ENCODE results near the gene CREB1.

Gene CREB1

DNA sequence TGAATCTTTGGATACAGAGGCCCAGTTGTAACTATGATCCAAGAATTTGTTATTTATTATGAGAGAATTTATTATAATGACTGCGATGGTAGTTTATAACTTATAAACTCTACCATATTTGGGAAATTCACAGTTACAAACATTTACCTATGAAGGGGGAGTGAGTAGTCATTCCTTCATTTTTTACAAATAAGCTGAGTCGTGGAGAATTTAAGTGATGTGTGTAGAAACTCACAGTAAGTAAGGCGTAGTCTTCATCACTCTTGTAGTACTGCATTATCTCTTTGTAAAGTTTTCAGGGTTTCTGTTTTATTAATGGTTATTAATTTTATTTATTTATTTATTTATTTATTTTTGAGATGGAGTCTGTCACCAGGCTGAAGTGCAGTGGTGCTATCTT is 13.5 kb downstream of the CREB1 start:
- no peak for DNase-seq (ENCODE audit: low read depth, low spot score)

DNA sequence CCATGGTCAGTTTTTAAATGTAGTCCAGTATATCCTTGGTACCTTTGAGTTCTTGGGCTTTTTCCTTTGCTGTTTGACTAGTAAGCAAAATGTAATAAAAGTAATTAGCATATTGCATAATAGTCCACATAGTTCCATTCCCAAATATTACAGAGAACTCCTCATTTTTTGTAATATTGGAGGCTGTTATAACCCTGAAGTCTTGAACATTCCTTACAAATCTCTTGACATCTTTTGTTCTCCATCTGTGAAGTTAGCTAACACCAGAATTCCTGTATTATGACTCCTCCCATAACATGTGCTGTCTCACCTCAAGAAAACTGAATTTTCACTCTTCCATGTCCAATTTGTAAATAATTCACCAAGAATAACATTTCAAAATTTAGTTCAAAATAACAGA is 17.1 kb downstream of the CREB1 start:
- no peak for DNase-seq (ENCODE audit: low read depth, low spot score)

DNA sequence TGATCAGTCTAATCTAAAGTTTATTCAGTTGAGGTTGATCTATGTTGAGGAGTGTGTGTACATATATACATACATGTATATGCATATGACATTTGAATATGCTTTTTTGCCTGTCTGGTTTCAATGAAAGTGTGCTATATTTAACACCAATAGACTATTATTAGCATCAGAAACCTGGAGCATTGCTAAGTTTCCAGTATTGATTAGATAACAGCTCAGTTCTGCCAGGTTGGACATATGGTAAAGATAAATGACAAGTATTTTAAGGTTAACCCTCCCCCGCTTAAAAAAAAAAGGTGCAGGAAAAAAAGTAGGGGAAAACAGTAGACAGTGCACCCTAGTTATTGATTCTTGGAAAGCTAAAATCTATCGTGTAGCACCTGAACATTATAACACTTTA is 19.4 kb downstream of the CREB1 start:
- no peak for DNase-seq (ENCODE audit: low read depth, low spot score)

DNA sequence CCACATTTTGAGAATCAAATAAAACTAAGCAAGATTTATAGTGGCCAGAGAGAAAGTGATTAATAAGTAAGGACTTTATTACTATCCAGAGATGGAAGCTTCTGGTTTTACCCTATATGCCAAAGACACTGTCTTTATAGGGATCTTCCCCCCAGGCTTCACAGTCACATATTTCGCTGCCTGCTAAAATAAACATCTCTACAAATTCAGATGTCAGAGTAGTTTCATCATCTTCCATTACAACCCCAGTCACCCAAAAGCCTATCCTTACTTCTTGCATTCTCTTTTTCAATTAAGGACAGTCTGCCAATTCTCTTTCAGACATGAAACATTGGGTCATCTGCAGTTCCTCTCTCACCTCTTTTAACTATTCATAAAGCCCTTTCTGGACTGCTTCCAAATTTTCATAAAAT is 28.3 kb downstream of the CREB1 start:
- DNase-seq (ENCODE audit: low read depth, low spot score): no peak

DNA sequence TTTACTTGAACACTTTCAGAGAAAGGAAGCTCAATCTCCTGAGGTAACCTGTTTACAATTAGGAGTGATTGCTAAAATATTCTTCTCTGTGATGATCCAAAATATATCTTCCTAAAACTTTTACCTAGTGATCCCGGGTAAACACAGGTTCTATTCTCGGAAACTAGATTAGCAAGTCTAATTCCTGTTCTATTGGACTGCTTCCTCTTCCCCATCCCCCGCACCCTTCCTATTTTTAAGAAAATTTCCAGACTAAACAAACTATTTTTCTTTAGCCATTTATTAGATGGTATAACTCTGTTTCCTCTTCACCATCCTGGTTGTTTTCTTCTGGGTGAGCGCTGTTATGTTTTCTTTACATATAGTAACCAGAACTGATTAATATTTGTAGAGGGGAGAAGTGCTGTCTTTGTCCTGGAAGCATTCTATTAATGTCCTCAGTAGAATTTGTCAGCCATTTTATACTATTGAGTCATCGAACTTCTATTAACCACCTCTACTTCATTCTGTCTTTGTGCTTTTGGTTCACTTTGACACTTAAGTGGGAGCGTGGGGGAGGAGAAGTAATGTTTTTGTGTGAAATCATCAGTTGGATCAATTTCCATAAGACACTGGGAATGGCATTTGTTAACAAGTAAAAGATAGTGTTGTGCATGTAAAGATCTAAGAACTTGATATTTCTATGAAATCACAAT is 31.8 kb downstream of the CREB1 start:
- DNase-seq (ENCODE audit: low read depth, low spot score): no peak

DNA sequence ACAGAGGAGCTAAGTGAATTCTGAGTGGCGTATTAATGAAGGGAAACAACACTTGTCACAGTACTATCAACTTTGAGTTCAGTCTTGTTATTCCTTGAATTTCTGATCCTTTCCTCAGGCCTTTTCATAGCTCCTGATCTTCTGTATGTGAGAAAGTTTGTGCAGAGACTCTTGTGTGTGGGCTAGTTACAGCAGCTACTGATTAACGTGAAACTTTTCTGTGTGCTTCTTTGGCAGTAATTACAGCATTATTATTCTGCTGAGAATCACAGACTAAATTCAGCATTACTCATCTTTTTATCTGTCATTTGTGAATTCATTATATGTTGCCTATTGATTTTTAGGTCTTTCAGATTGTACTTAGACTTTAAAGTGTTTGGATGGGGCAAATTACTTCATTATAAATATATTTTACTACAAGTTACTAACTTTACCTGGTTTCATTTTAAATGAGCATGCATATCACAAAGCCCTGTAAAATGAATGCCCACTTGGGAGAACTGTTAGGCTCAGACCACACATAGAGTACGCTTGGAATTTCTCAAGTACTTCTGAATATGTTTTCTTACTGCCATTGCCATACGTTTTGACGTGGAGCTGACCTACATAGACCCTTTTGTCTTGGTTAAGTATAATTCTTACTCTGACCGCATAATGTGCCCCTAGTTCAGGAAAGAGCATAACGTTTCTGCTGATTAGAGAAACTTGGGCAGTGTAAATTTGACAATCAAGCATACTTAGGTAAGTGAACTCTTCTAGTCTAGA is 36.2 kb downstream of the CREB1 start:
- DNase-seq (ENCODE audit: low read depth, low spot score): no peak

DNA sequence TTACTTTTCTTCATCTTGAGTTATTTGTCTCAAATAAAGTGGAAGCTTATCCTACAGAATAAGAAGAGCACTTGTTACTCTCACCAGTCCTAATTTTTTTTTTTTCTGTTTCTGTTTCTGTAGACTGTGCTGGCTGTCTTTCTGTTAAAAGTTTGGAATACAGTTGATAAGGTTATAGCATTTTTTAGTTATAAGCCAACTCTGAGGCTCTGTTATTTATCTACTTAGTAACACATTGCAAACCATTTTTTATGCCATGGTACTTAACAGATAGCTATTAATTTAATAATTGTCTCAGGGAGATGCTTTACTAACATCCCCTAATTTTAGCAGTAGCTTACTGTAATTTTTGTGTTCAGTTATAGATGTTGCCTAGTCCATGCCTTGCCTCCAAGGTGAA is 37.9 kb downstream of the CREB1 start:
- no peak for DNase-seq (ENCODE audit: low read depth, low spot score)

DNA sequence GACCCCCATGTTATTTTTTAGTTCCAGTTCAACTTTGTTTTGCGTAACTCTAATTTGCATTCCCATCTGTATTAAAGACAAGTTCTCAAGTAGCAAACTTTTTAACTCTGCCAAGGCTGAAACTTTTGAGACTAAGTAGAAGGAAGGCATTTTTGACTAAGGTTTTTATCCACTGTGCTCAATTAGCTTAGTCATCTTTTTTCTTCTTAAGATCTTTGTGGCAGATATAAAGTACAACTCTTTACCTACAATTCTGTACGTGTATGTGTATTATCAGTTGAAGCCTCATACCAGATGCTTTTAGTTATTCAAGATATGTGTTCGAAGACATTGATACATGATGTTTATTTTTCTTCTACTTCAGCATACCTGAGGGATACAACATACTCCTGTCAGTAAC is 41.6 kb downstream of the CREB1 start:
- DNase-seq (ENCODE audit: low read depth, low spot score): no peak

DNA sequence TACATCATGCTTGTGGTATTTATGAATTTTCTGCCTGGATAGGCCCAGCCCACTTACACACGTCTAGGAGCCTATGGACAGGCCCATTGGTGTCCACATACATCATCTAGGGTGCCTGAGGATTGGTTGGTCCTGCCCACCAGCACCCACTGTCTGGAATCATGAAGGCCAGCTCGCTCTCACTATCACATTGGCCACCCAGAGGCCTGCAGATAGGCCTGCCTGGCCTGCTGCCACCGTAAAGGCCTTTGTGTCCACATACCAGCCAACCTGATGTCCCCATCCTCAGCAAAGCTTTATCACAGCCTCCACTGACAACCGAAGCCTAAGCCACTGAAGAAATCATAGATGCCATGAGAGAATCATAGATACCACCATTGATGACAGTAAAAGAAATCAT is 55.2 kb downstream of the CREB1 start:
- no peak for DNase-seq (ENCODE audit: low read depth, low spot score)

DNA sequence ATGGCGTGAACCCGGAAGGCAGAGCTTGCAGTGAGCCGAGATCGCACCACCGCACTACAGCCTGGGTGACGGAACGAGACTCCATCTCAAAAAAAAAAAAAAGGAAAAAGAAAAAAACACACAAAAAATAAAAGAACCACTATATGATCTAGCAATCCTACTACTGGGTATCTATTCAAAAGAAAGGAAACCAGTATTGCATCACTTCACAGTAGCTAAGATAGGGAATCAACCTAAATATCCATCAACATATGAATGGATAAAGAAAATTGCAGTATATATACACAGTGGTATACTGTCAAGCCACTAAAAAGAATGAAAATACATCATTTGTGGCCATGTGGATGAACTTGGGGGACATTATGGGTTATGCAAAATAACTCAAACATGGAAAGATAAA is 57.5 kb downstream of the CREB1 start:
- DNase-seq (ENCODE audit: low read depth, low spot score): no peak

DNA sequence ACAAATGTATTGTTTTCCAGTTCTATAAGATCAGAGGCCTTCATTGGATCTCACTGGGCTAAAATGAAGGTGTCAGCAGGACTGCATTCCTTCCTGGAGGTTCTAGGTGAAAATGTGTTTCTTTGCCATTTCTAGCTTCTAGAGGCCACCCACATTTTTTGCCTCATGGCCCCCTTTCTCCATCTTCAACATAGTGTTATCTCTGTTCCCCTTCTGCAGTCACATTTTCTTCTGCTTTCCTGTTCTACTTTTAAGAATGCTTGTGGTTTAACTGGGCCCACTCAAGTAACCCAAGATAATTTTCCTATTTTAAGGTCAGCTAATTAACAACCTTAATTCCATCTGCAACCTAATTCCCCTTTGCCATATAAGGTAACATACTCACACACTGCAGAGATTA is 59.4 kb downstream of the CREB1 start:
- DNase-seq (ENCODE audit: low read depth, low spot score): no peak

DNA sequence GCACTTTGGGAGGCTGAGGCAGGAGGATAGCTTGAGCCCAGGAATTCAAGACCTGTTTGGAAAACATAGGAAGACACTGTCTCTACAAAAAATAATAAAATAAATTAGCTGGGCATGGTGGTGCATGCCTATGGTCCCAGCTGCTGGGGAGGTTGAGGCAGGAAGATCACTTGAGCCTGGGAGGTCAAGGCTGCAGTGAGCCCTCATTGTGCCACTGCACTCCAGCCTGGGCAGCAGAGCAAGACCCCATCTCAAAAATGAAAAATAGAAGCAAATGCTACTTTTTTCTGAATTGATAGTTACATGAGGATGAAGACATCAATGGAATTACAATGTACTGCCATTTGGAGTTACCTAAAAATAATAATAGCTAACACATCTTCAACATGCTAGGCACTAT is 63.5 kb downstream of the CREB1 start:
- no peak for DNase-seq (ENCODE audit: low read depth, low spot score)

DNA sequence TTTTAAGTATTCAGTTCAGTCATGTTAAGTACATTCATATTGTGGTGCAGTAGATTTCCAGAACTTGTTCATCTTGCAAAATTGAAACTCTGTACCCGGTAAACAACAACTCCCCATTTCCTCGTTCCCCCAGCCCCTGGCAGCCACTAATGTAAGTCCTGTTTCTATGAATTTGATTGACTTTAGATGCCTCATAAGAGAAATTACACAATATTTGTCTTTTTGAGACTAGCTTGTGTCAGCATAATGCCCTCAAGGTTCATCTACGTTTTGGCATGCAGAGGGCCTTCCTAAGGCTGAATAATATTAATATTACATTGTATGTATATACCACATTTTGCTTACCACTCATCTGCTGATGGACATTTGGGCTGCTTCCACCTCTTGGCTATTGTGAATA is 64.5 kb downstream of the CREB1 start:
- DNase-seq (ENCODE audit: low read depth, low spot score): no peak

DNA sequence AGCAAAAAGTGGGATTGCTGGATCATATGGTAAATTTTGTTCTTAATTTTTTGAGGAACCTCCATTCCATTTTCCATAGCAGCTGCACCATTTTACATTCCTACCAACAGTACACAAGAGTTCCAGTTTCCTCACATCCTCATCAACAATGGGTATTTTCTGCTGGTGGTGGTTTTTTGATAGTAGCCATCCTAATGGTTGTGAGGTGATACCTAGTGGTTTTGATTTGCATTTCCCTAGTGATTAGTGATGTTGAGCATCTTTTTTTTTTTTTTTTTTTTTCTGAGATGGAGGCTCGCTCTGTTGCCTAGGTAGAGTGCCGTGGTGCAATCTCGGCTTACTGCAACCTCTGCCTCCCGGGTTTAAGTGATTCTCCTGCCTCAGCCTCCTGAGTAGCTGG is 65.0 kb downstream of the CREB1 start:
- DNase-seq (ENCODE audit: low read depth, low spot score): no peak

DNA sequence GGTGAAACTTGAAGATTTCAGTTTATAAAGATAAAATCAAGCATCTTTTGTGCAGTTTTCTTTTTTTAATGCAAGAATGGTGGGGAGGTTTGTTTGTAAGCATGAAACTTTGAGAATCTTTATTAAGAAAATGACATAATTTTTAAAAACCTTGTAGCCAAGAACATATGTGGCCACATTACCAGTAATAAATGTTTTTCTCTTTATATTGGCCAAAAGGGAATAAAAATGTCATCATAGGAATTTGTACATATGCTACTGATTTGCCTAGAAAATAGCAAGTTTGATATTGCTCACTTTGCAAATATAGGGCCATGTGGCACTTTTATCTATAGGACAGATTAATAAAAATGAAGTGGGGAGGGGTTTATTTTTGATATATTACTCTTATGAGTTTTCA is 69.9 kb downstream of the CREB1 start:
- no peak for DNase-seq (ENCODE audit: low read depth, low spot score)

DNA sequence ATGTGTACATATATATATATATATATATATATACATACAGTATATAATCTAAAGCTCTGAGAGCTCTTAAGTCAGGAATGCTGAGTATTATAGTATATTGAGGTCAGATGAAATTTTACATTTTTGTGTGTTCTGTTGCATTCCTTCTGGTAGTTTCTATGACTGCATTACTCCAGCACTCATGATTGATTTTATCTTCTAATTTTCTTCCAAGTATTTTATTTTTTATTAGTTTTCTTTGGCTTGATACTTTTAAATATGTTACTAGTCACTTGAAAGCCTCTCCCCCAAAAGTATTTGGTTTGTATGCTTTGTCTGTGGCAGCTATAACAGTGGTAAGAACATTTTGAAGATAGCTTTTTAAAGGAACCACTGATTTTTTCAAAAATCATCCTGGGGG is 70.5 kb downstream of the CREB1 start:
- DNase-seq (ENCODE audit: low read depth, low spot score): no peak

DNA sequence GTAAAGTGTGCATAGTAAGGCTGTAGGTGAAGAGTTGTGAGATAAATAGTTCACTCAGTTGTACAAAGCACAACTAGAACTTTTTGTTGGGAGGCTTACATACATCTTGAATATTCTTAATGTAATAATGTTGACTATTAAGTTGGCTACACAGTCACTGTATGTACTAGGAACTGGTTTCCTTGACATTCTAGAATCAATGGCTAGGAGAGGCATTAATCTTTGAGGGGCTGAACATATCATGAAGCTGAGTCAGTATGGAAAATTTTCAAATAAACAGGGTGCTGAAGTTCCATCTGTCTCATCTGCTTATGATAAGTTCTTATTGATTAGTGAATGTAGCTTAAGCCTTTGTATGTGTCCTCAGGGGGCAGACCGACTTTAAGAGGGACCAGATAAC is 72.0 kb downstream of the CREB1 start:
- no peak for DNase-seq (ENCODE audit: low read depth, low spot score)

DNA sequence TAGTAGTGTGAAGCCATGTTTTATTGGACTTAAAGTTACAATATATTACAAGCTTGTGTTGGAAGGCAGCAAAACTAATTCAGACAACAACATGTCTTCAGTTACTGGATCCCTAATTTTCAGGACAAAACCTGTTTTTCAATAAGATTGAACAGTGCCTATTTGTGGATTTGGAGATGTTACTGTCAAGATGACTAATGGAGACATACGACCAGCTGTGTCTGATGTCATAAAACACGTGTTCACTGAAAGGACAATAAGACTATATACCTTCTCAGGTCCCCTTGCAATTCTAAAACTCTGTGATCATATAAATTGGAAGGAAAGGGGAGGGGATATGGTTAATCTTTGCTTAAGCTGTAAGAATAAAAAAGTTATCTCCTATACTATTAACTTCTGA is 73.7 kb downstream of the CREB1 start:
- DNase-seq (ENCODE audit: low read depth, low spot score): no peak

DNA sequence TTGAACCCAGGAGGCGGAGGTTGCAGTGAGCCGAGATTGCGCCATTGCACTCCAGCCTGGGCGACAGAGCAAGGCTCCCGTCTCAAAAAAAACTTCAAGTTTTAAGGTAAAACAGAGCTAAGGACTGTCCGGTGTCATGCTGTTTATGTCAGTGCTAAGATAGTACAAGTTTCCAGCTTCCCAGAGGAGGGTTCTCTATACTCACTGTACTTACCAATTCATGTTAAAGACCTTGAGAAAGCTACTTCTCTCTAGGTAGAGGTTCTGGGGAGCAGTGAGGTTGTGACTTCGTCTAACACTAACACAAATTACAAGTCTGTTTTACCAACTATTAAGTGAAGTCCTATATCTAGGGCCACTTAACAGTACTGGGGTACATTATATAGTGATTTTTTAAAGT is 76.6 kb downstream of the CREB1 start:
- DNase-seq (ENCODE audit: low read depth, low spot score): no peak

DNA sequence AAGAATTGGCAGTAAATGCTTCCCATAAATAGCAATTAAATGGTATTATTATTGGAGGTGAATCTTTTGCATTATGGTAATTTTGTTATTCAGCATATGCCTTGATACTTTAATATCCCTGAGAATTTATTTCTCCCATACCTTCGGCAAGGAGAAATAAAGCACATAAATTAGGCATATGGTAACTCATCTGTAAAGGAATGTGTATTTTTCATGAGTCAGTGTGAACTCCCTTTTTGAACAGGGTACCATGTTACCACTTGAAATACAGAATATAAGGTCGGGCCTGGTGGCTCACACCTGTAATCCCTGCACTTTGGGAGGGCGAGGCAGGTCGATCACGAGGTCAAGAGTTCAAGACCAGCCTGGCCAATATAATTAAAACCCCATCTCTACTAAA is 77.1 kb downstream of the CREB1 start:
- no peak for DNase-seq (ENCODE audit: low read depth, low spot score)

DNA sequence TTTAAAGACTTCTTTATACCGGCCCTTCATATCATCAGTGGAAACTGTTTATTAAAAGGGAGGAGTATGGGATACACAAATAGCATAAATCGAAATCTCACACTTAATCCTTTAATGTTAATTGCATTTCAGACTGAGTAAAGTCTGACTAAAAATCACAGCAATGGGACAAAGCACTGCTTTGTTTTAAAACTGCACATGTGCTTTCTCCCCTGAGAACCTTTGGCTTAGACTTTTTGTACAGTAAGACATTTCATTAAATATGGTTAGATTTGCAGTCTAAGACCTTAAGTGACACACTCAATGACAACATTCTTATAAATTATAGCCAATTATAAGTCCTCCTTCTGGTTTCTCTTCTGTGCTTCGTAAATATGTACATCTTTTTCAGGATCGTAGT is 83.0 kb downstream of the CREB1 start:
- DNase-seq (ENCODE audit: low read depth, low spot score): no peak

DNA sequence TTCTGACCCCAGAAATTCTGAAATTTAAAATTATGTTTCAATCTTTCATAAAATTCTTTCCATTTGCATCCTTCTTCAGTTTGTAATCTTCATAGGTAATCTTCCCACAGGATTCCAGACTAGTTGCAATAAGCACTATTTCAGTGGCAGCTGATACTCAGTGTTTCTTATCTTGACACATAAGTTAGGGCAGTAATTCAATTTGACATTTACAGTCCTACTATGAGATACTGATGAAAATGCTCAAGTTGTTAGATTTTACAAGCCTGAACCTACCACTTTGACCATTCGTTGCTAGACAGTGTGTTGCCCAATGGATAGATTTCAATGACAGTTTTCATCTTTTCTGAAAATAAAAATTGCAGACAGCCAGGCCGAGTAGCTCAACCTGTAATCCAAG is 85.1 kb downstream of the CREB1 start:
- no peak for DNase-seq (ENCODE audit: low read depth, low spot score)

DNA sequence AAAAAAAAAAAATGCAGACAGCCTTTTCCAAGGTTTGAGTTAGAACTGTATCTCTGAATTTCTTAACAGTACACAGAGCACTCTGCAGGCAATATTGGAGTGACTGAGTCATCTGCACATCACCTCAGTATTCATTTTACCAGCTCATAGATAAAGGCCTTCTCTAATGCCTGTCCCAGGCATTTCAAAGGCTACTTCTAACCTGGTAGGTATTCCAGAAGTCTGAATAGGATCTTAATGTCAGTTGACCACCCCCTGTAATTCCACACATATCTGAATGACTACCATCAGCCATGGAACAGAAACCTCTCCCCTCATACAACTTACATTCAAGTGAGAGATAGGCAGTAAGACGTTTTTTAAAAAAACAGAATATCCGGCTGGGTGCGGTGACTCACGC is 86.4 kb downstream of the CREB1 start:
- no peak for DNase-seq (ENCODE audit: low read depth, low spot score)
